Breast epithelium (tissue), 4 donors: Measurements from ENCODE around the gene MTERF4. TPM values are rescaled to one million over a fixed set of nuclear protein-coding genes. Genes with fewer than 3 reads are reported as not detected.

Experiments
- DNase-seq, 2 donors: peaks; one replicate each; pipeline ENCODE4 v3.0.0-alpha.2; 2019; ENCODE audit warnings: low spot score in 2 of 2
- H3K27ac ChIP-seq, 2 donors: fragments of 200-600 bp; sonication (generic) in 1 of 2; one replicate each; pipeline ENCODE4 v1.5.1; 2016 to 2019; ENCODE audit warnings: mild to moderate bottlenecking in 1 of 2
- H3K27me3 ChIP-seq, 2 donors: fragments of 200-600 bp; sonication (generic) in 1 of 2; one replicate each; pipeline versions ENCODE4 v1.5.1 to v1.6.0; 2017 to 2019; ENCODE audit warnings: control low read depth in 1 of 2, mild to moderate bottlenecking in 1 of 2
- H3K36me3 ChIP-seq: fragments of 200-600 bp; one replicate; pipeline ENCODE4 v1.5.1; 2019
- H3K4me1 ChIP-seq, 2 donors: fragments of 200-600 bp; sonication (generic); one replicate each; pipeline ENCODE4 v1.5.1; 2016 to 2019; ENCODE audit warnings: control low read depth in 1 of 2
- H3K4me3 ChIP-seq, 3 donors: fragments of 200-600 bp; sonication (generic); 1 replicate in 2 of 3; 2 replicates in 1 of 3; pipeline ENCODE4 v1.5.1; 2016 to 2019; ENCODE audit warnings: mild to moderate bottlenecking in 3 of 3, moderate library complexity in 2 of 3
- H3K9me3 ChIP-seq, 2 donors: fragments of 200-600 bp; sonication (generic) in 1 of 2; one replicate each; pipeline ENCODE4 v1.5.1; 2016 to 2019; ENCODE audit warnings: control low read depth in 1 of 2
- CTCF ChIP-seq, 3 donors: fragments of 450-650 bp; IDR thresholded peaks; one replicate each; pipeline ENCODE4 v1.5.1; 2016 to 2017; ENCODE audit warnings: antibody characterized with exemption in 3 of 3, mild to moderate bottlenecking in 3 of 3, moderate library complexity in 3 of 3
- POLR2A ChIP-seq: fragments of 450-650 bp; IDR thresholded peaks from one replicate; pipeline ENCODE4 v1.6.1; 2016; ENCODE audit warnings: antibody characterized with exemption, mild to moderate bottlenecking, moderate library complexity
- POLR2AphosphoS5 ChIP-seq, 3 donors: sonication (generic); formaldehyde crosslinking; IDR thresholded peaks; one replicate each; pipeline ENCODE4 v1.6.1; 2017; ENCODE audit warnings: antibody characterized with exemption in 3 of 3
- intact Hi-C: fragments of 100-400 bp; cut with DNase I; formaldehyde crosslinking; loops from one replicate; pipeline ENCODE4 v1.15.1; 2023; ENCODE audit warnings: low total_unique reads
- total RNA-seq, 3 donors: library from RNA; depleted of rRNA; stranded (reverse); fragments of >200 nt; gene quantifications; one replicate each; pipeline ENCODE4 v1.1.0, GENCODE V29; 2016

Gene MTERF4, protein sequence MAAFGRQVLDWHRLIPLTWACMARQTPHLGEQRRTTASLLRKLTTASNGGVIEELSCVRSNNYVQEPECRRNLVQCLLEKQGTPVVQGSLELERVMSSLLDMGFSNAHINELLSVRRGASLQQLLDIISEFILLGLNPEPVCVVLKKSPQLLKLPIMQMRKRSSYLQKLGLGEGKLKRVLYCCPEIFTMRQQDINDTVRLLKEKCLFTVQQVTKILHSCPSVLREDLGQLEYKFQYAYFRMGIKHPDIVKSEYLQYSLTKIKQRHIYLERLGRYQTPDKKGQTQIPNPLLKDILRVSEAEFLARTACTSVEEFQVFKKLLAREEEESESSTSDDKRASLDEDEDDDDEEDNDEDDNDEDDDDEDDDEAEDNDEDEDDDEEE
- total RNA-seq, result 10 to 100 TPM; 35.7 to 54.6 (median 50.2) TPM

DNA sequence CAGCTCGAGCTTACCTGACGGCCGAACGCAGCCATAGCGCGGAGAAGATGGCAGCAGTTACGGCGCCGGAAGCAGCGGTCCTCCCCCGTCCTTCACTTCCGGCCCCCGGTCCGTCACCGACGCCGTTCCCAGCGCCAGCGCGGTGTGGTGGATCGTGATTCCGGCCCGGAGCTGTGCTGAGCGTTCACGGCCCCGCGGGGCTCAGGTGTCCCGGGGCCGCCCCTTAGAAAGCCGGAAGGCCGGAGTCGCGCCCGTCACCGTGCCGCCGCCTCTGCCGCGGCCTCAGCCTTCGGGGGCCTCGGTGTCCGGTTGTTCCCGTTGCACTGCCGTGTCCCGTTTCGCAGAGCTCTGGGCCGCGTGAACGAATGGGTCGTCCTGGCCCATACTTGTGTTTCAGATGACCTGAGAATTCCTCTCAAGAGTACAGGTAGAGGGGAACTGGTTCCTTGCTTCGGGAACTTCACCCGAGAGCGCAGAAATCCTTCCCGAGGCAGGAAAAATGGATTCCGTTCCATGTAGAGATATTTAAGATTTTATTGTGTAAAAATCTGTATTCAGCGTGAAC lies at the start of gene MTERF4:
MTERF4 (minus strand) TSS at position 49 of the 565 bp plus-strand sequence; CDS start at position 35, 14 bp downstream.
- intact Hi-C loops, result loop anchor here (5.0 kb wide), 1 partner anchor 210 kb away; no protein-coding TSS in a partner anchor
- H3K4me3 ChIP-seq, result peak within 1 kb of the TSS; percentile 87 to 90 (median 87)
- H3K36me3 ChIP-seq, result no peaks in the 10 kb centered on the region
- peak; percentile 78 to 90 for DNase-seq
- no peaks in the 10 kb centered on the region for H3K4me1 ChIP-seq
- H3K27ac ChIP-seq, result peak within 1 kb of the TSS; percentile 87 to 89
- peak; percentile 90 to 92 (median 90) for TF ChIP-seq POLR2AphosphoS5 (IDR thresholded peaks at IDR 0.05)
- no peak for TF ChIP-seq POLR2A
- H3K9me3 ChIP-seq, result no peaks in the 10 kb centered on the region
- no peaks in the 10 kb centered on the region for H3K27me3 ChIP-seq

DNA sequence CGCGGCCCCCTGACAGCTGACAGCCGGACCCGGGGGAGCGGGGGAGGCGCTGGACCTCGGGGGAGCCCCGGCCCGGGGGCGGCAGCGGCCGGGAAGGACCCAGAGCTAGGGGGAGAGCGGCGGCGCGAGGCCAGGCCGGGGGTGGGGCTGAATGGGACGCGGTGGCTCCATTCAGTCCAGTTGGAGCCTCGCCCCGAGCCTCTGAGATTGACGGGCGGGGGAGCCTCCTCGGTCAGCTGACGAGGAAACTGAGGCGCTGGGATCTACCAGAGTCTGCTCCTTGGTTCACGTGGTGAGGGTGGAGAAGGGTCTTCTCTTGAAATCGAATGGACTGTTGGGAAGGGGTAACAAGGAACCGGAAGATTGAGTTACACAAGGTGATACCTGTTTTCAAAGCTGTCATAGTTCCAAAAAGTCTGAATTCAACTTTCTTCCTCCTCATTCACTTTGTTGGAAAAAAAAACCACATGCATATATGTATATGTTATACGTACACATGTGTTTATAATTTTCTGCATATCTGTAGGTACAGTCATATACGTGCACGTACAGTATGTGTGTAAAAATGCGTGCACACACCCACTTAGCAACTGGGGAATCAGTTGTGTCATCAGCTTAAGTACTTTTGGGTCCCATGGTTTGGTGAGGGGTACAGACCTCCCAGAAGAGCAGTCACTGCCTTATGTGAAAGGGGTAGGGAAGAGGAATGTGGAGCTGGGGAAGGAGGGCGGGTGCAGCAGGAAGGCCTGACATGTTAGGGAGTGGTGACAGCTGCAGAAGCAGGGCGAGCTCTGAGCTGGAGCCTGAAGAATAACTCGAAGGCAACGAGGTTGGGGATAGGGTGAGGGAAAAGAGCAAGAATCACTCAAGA lies 48.8 kb upstream of the MTERF4 start:
- TF ChIP-seq POLR2A (no peak), CTCF (IDR thresholded peaks at IDR 0.05) (no peak), POLR2AphosphoS5 (IDR thresholded peaks at IDR 0.05) (no peak)
- intact Hi-C loops, result no loop called here
- Histone ChIP-seq H3K27ac (peak overlapping the region; percentile 79 to 91), H3K36me3 (no peaks in the 10 kb centered on the region), H3K27me3 (no peaks in the 10 kb centered on the region), H3K9me3 (no peaks in the 10 kb centered on the region), H3K4me1 (peaks cover 3 to 15% of the 10 kb centered on the region in 2 donors), H3K4me3 (peak overlapping the region; percentile 86 to 98 (median 95))
- peak in 1 of 2 donors; percentile 21 for DNase-seq

DNA sequence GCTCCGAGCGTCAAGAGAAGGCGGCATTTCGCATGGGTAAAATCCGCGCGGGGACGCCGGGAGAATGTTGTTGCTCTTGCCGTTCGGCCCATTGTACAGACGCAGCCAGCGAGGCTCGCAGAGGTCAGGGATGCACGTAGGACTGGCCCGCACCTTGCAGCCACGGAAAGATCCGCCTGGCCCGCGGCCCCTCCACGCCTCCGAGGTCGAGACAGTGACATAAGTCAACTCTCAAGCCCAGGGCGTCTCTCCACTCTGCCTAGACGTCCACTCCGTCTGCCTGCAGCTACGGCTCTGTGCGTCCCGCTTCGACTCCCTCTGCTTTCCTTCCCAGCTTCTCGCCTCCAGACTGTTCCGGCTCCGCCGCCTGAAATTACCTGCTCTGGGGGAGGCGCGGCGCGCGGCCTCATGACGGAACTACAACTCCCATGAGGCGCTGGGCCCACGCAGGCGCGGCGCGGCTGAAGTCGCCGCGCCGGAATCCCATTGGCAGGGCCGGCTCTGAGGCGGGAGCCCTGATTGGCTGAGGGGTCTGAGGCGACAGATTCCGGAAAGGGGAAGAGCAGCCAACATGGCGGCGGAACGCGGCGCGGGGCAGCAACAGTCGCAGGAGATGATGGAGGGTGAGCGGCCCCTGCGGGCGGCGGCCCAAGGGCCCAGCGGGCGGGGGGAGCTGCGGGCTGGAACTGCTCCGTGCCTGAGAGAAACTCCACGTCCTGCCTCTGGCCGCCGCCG lies 48.0 kb upstream of the MTERF4 start, which contains the start of gene PPP1R7:
PPP1R7 (plus strand) TSS at position 543 of the 735 bp plus-strand sequence; CDS start at position 572, 29 bp downstream.
- H3K27me3 ChIP-seq, result no peaks in the 10 kb centered on the region
- peak within 1 kb of the TSS; percentile 79 to 91 for H3K27ac ChIP-seq
- peak; percentile 94 to 96 for DNase-seq
- H3K9me3 ChIP-seq, result no peaks in the 10 kb centered on the region
- TF ChIP-seq CTCF (IDR thresholded peaks at IDR 0.05) (no peak), POLR2A (peak; percentile 50), POLR2AphosphoS5 (IDR thresholded peaks at IDR 0.05) (peak; percentile 49 to 73 (median 71))
- H3K4me1 ChIP-seq, result peaks cover 3 to 15% of the 10 kb centered on the region in 2 donors
- H3K4me3 ChIP-seq, result peak within 1 kb of the TSS; percentile 86 to 98 (median 95)
- intact Hi-C loops, result no loop called here
- H3K36me3 ChIP-seq, result no peaks in the 10 kb centered on the region

GRCh38 chr2:241149675-241149924 lies 47.5 kb upstream of the MTERF4 start:
- Histone ChIP-seq H3K9me3 (no peaks in the 10 kb centered on the region), H3K36me3 (no peaks in the 10 kb centered on the region), H3K4me1 (peaks cover 3 to 15% of the 10 kb centered on the region in 2 donors), H3K27me3 (no peaks in the 10 kb centered on the region), H3K4me3 (peak overlapping the region; percentile 86 to 98 (median 95)), H3K27ac (peak overlapping the region; percentile 78 to 79)
- DNase-seq, result no peak
- TF ChIP-seq POLR2A (no peak), POLR2AphosphoS5 (IDR thresholded peaks at IDR 0.05) (no peak)
- intact Hi-C loops, result no loop called here

DNA sequence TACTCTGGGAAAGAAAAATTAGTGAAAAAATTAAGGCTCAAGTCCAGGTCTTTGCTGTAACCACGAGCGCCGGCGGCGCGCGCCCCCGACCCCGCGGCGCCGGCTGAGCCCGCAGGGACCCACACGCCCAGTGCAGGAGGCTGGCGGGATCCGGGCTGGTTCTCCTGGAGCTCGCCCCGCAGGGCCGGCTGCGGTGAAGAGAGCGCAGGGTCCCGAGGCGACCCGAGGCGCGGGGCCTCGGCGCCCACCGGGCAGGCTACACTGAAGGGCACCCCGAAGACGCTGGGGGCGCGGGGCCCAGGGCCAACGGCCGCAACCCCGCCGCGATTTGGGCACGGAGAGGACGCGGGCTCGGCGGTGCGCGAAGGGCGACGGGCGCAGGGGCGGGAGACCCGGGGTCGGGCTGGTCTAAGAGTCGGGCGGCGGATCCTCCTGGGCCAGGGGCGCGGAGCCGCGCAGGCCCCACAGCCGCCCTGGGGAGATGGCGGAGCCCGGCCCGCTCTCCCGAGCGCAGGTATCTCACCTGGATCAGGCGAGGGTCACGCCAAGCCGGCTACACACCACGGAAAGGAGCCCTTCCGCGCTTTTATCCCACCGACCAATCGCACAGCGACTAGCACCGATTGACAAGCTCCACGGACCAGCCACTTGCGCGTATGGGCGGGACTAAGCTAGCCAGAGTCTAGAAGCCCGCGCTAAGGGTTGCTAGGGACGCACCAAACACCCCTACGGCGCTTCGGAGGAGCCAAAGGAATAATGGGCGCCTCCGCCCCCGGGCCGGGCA lies 47.0 kb upstream of the MTERF4 start, which contains the start of gene PASK:
PASK (minus strand) TSS at position 582 of the 784 bp plus-strand sequence. CDS start 6,440 bp downstream, outside the sequence.
- H3K27ac ChIP-seq, result peak within 1 kb of the TSS; percentile 79 to 91
- intact Hi-C loops, result no loop called here

More for the DNA sequence above, 47.0 kb upstream of the MTERF4 start, which contains the start of gene PASK:
- Histone ChIP-seq H3K27me3 (no peaks in the 10 kb centered on the region), H3K4me3 (peak within 1 kb of the TSS; percentile 86 to 98 (median 95)), H3K36me3 (no peaks in the 10 kb centered on the region), H3K9me3 (no peaks in the 10 kb centered on the region), H3K4me1 (peaks cover 3 to 15% of the 10 kb centered on the region in 2 donors)
- DNase-seq, result peak; percentile 93
- TF ChIP-seq CTCF (IDR thresholded peaks at IDR 0.05) (no peak), POLR2A (no peak), POLR2AphosphoS5 (IDR thresholded peaks at IDR 0.05) (peak in 2 of 3 donors; percentile 12 to 21)
